HUES64 (cell line): Measurements from ENCODE around the gene TOGARAM1.

ENCODE experiments used
- H3K27ac ChIP-seq: 2 replicates; pipeline ENCODE4 v1.7.0; 2013; ENCODE audit warnings: low read depth, low read length, inconsistent platforms
- H3K27me3 ChIP-seq: 2 replicates; pipeline ENCODE4 v1.6.1; 2013; ENCODE audit warnings: mild to moderate bottlenecking, low read length; ENCODE audit not compliant: insufficient read depth
- H3K36me3 ChIP-seq: 2 replicates; pipeline ENCODE4 v1.6.1; 2013; ENCODE audit warnings: mild to moderate bottlenecking, low read length; ENCODE audit not compliant: insufficient read depth
- H3K4me1 ChIP-seq: 2 replicates; pipeline ENCODE4 v1.6.1; 2013; ENCODE audit warnings: mild to moderate bottlenecking, low read length, moderate library complexity; ENCODE audit not compliant: insufficient read depth
- H3K4me3 ChIP-seq: 2 replicates; pipeline ENCODE4 v1.5.1; 2013; ENCODE audit warnings: mild to moderate bottlenecking, low read length, moderate library complexity
- H3K9ac ChIP-seq: 2 replicates; pipeline ENCODE4 v1.6.1; 2013; ENCODE audit warnings: mild to moderate bottlenecking, low read depth, low read length
- H3K9me3 ChIP-seq: 2 replicates; pipeline ENCODE4 v1.6.1; 2013; ENCODE audit warnings: low read depth, low read length; ENCODE audit not compliant: insufficient read depth
- WGBS: fragments of 150-250, 120-280 bp; methylation state at CpG from one replicate; pipeline ENCODE4 v1.1.7; 2013; ENCODE audit warnings: missing lambda C conversion rate; 5-methylcytosine and 5-hydroxymethylcytosine counted together

Gene TOGARAM1

GRCh38 chr14:44963044-44963528 is 1.1 kb downstream of the TOGARAM1 start:
- H3K9ac ChIP-seq = peak overlapping the region; percentile 64
- H3K36me3 ChIP-seq = no peaks in the 10 kb centered on the region
- H3K4me1 ChIP-seq = peaks cover 32% of the 10 kb centered on the region
- no peaks in the 10 kb centered on the region for H3K9me3 ChIP-seq
- H3K27me3 ChIP-seq = no peaks in the 10 kb centered on the region
- WGBS = 7% methylated on average over 13 of the region's 13 CpGs
- H3K4me3 ChIP-seq = peak overlapping the region; percentile 82
- no peak overlapping the region for H3K27ac ChIP-seq

DNA sequence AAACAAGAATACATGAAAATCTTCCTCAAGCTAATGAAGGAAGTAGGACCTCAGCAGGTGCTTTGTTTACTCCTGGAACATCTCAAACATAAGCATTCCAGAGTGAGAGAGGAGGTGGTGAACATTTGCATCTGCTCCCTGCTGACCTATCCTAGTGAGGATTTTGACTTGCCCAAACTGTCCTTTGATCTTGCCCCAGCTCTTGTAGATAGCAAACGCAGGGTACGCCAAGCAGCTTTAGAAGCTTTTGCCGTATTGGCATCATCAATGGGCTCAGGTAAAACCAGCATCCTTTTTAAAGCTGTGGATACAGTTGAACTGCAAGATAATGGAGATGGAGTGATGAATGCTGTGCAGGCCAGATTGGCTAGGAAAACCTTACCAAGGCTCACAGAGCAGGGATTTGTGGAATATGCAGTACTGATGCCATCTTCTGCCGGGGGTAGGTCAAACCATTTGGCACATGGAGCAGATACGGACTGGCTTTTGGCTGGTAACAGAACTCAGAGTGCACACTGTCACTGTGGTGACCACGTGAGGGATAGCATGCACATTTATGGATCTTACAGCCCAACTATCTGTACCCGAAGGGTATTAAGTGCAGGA is 1.9 kb downstream of the TOGARAM1 start:
- Histone ChIP-seq H3K9me3 (no peaks in the 10 kb centered on the region), H3K27ac (no peak overlapping the region), H3K9ac (peak overlapping the region; percentile 4; the same call in 1 of the 2 replicates), H3K27me3 (no peaks in the 10 kb centered on the region), H3K4me3 (peak overlapping the region; percentile 82), H3K4me1 (peaks cover 32% of the 10 kb centered on the region), H3K36me3 (no peaks in the 10 kb centered on the region)
- WGBS = 16% methylated on average over 7 of the region's 7 CpGs

DNA sequence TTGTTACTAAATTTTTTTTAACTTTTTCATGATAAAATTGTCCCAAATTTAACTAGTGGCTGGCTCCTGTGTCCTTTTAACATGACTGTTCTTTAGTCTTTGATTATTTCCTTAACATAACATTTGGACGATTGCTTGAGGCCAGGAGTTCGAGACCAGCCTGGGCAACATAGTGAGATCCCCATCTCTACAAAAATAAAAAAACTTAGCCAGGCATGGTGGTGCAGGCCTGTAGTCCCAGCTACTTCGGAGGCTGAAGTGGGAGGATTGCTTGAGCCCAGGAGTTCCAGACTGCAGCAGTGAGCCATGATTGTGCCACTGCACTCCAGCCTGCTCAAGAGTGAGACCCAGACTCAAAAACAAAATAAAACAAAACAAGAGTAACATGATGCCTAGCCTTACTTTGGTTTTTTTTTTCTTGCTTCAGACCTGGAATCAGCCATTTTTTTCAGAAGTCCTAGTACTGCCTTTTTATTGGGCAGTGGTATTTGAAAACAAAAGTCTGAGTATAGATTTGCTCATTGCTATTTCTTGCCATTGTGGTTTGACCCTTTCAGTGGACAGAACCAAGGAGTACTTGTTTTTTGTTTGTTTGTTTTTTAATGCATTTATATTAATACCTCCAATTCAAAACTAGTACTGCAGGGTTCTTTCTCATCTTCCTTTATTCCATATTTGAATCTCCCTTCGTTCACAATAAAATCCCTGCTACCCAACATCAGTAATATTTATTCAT is 4.8 kb downstream of the TOGARAM1 start:
- H3K9me3 ChIP-seq = no peaks in the 10 kb centered on the region
- H3K4me1 ChIP-seq = peaks cover 18% of the 10 kb centered on the region; the same call in 1 of the 2 replicates
- no peak overlapping the region for H3K9ac ChIP-seq
- no peak overlapping the region for H3K27ac ChIP-seq
- 94% methylated on average over 4 of the region's 4 CpGs for WGBS
- no peaks in the 10 kb centered on the region; the same call in 1 of the 2 replicates for H3K36me3 ChIP-seq
- no peaks in the 10 kb centered on the region for H3K27me3 ChIP-seq
- peak overlapping the region; percentile 37 for H3K4me3 ChIP-seq

DNA sequence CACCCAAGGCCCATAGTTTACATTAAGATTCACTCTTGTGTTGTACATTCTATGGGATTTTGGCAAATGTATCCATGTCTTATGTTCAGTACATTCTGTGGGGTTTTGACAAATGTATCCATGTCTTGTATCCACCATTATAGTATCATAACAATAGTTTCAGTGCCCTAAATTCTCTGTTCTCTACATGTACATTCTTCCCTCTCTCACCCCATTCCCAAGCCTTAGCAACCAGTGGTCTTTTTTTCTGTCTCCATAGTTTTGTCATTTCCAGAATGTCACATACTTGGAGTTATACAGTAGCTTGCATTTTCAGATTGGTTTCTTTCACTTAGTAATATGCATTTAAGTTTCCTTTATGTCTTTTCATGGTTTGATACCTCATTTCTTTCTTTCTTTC is 6.7 kb downstream of the TOGARAM1 start:
- Histone ChIP-seq H3K9ac (no peak overlapping the region), H3K4me1 (peaks cover 14% of the 10 kb centered on the region; the same call in 1 of the 2 replicates), H3K27me3 (no peaks in the 10 kb centered on the region), H3K36me3 (no peaks in the 10 kb centered on the region; the same call in 1 of the 2 replicates), H3K9me3 (no peaks in the 10 kb centered on the region), H3K4me3 (no peak overlapping the region), H3K27ac (no peak overlapping the region)

DNA sequence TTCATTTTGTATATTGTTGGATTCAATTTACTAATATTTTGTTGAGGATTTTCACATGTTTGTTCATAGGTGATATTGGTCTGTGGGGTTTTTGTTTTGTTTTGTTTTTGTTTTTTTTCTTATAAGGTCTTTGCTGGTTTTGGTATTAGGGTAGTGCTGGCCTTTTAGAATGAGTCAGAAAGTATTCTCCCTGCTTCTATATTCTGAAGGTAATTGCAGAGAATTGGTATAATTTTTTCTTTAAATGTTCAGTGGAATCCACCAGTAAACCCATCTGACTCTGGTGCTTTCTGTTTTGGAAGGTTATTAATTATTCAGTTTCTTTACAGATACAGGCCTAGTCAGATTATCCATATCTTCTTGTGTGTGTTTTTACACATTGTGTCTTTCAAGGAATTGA is 8.9 kb downstream of the TOGARAM1 start:
- no peaks in the 10 kb centered on the region for H3K27me3 ChIP-seq
- H3K9ac ChIP-seq = no peak overlapping the region
- no peak overlapping the region for H3K27ac ChIP-seq
- H3K4me1 ChIP-seq = peaks cover 7% of the 10 kb centered on the region; the same call in 1 of the 2 replicates
- H3K36me3 ChIP-seq = no peaks in the 10 kb centered on the region; the same call in 1 of the 2 replicates
- no peaks in the 10 kb centered on the region for H3K9me3 ChIP-seq
- H3K4me3 ChIP-seq = no peak overlapping the region

GRCh38 chr14:44971459-44971858 is 9.5 kb downstream of the TOGARAM1 start:
- no peaks in the 10 kb centered on the region; the same call in 1 of the 2 replicates for H3K36me3 ChIP-seq
- H3K9me3 ChIP-seq = no peaks in the 10 kb centered on the region
- WGBS = 92% methylated on average over 1 of the region's 4 CpGs
- no peak overlapping the region for H3K9ac ChIP-seq
- H3K27ac ChIP-seq = no peak overlapping the region
- H3K4me3 ChIP-seq = no peak overlapping the region
- H3K27me3 ChIP-seq = no peaks in the 10 kb centered on the region
- H3K4me1 ChIP-seq = peaks cover 7% of the 10 kb centered on the region; the same call in 1 of the 2 replicates

DNA sequence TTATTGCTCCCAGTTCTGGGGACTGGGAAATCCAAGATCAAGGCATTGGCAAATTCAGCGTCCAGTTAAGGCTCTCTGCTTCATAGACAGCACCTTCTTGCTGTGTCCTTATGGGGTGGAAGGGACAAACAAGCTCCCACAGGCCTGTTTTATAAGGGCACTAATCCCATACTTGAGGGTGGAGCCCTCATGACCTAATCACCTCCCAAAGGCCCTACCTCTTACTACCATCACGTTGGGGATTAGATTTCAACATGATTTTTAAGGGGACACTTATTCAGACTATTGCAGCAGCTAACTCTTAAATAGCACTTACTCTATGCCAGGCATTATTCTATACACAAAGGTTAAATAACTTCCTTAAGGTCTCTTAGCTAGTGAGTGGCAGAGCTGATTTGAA is 17.3 kb downstream of the TOGARAM1 start:
- Histone ChIP-seq H3K36me3 (no peaks in the 10 kb centered on the region), H3K4me1 (no peaks in the 10 kb centered on the region), H3K27me3 (no peaks in the 10 kb centered on the region), H3K27ac (no peak overlapping the region), H3K4me3 (no peak overlapping the region), H3K9ac (no peak overlapping the region), H3K9me3 (no peaks in the 10 kb centered on the region)
- WGBS = 90% methylated on average over 2 of the region's 2 CpGs

- no peak overlapping the region for H3K27ac ChIP-seq
These were observed 17.9 kb downstream of the TOGARAM1 start for GRCh38 chr14:44979740-44980356.

GRCh38 chr14:44981198-44981597 is 19.2 kb downstream of the TOGARAM1 start:
- Histone ChIP-seq H3K4me3 (no peak overlapping the region), H3K27me3 (no peaks in the 10 kb centered on the region), H3K9me3 (no peaks in the 10 kb centered on the region), H3K9ac (no peak overlapping the region), H3K36me3 (no peaks in the 10 kb centered on the region), H3K4me1 (no peaks in the 10 kb centered on the region), H3K27ac (no peak overlapping the region)
- WGBS = 88% methylated on average over 3 of the region's 3 CpGs

More at GRCh38 chr14:44979740-44980356, 17.9 kb downstream of the TOGARAM1 start:
- no peaks in the 10 kb centered on the region for H3K9me3 ChIP-seq
- H3K4me1 ChIP-seq = no peaks in the 10 kb centered on the region
- no peaks in the 10 kb centered on the region for H3K36me3 ChIP-seq
- H3K4me3 ChIP-seq = no peak overlapping the region
- no peaks in the 10 kb centered on the region for H3K27me3 ChIP-seq
- no peak overlapping the region for H3K9ac ChIP-seq

- Histone ChIP-seq H3K4me1 (no peaks in the 10 kb centered on the region), H3K36me3 (no peaks in the 10 kb centered on the region), H3K27ac (no peak overlapping the region), H3K27me3 (no peaks in the 10 kb centered on the region), H3K4me3 (no peak overlapping the region), H3K9ac (no peak overlapping the region), H3K9me3 (no peaks in the 10 kb centered on the region)
- WGBS = 94% methylated on average over 2 of the region's 2 CpGs
These were observed 20.6 kb downstream of the TOGARAM1 start for GRCh38 chr14:44982594-44982993.

DNA sequence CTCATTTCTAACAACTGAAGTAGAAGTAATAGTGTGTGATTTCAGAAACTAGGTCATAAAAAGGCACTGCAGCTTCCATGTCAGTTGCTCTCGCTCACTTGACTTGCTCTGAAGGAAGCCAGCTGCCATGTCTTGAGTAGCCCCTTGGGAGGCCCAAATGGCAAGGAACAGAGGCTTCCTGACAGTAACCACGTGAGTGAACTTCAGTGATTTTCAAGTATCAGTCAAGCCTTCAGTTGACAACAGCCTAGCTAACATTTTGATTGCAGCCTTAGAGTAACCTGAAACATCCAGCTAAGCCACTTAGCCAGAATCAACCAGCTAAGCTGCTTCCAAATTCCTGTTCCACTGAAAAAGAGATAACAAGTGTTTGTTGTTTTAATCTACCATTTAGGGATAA is 26.7 kb downstream of the TOGARAM1 start:
- Histone ChIP-seq H3K4me1 (no peaks in the 10 kb centered on the region), H3K27me3 (no peaks in the 10 kb centered on the region), H3K27ac (no peak overlapping the region), H3K9ac (no peak overlapping the region), H3K4me3 (no peak overlapping the region), H3K9me3 (no peaks in the 10 kb centered on the region), H3K36me3 (no peaks in the 10 kb centered on the region)
- 74% methylated on average over 2 of the region's 2 CpGs for WGBS
